M059J (cell line): ENCODE measurements around the gene DARS1. TPM values are rescaled to one million over a fixed set of nuclear protein-coding genes. Genes with fewer than 3 reads are reported as not detected.

Experiments
- DNase-seq: peaks from one replicate; pipeline ENCODE4 v3.0.0-alpha.2; 2012; ENCODE audit warnings: low read depth
- total RNA-seq: library from RNA; depleted of rRNA; stranded (reverse); fragments of >200 nt; shearing (Covaris generic); gene quantifications from 2 replicates; pipeline ENCODE4 v1.2.3, GENCODE V29; 2014; rRNA removed

Gene DARS1
- 141 and 143 TPM in 2 replicates for total RNA-seq

- DNase-seq: peak; percentile 93
Measured at GRCh38 chr2:135985018-135985825, at the start of gene DARS1. DARS1 (minus strand) TSS chr2:135985626; CDS start chr2:135985468, 158 bp downstream.

- no peak for DNase-seq
Measured at GRCh38 chr2:136034629-136035028, 49.2 kb upstream of the DARS1 start.

- no peak for DNase-seq
Measured at GRCh38 chr2:136032817-136033535, 47.5 kb upstream of the DARS1 start.

GRCh38 chr2:136032192-136032591, 46.8 kb upstream of the DARS1 start:
- DNase-seq: no peak

- no peak for DNase-seq
Measured at GRCh38 chr2:136031711-136032110, 46.3 kb upstream of the DARS1 start.

- DNase-seq: no peak
Measured at GRCh38 chr2:136030406-136030805, 45.0 kb upstream of the DARS1 start.

GRCh38 chr2:136029149-136029548, 43.7 kb upstream of the DARS1 start:
- DNase-seq: no peak

- DNase-seq: no peak
Measured at GRCh38 chr2:136028001-136028400, 42.6 kb upstream of the DARS1 start.

- DNase-seq: no peak
Measured at GRCh38 chr2:136027112-136027511, 41.7 kb upstream of the DARS1 start.

GRCh38 chr2:136025057-136025973, 39.9 kb upstream of the DARS1 start:
- peak; percentile 66 for DNase-seq

- DNase-seq: no peak
Measured at GRCh38 chr2:136024616-136025015, 39.2 kb upstream of the DARS1 start.

- DNase-seq: no peak
Measured at GRCh38 chr2:136024185-136024584, 38.8 kb upstream of the DARS1 start.

- DNase-seq: no peak
Measured at GRCh38 chr2:136023416-136023815, 38.0 kb upstream of the DARS1 start.

- DNase-seq: no peak
Measured at GRCh38 chr2:136022396-136023146, 37.1 kb upstream of the DARS1 start.

GRCh38 chr2:136021976-136022375, 36.5 kb upstream of the DARS1 start:
- DNase-seq: no peak

GRCh38 chr2:136021406-136021805, 36.0 kb upstream of the DARS1 start:
- DNase-seq: no peak

GRCh38 chr2:136020831-136021230, 35.4 kb upstream of the DARS1 start:
- no peak for DNase-seq

GRCh38 chr2:136019825-136020224, 34.4 kb upstream of the DARS1 start:
- DNase-seq: no peak

- DNase-seq: no peak
Measured at GRCh38 chr2:136019306-136019705, 33.9 kb upstream of the DARS1 start.

GRCh38 chr2:136017786-136018185, 32.4 kb upstream of the DARS1 start:
- DNase-seq: no peak

GRCh38 chr2:136016836-136017235, 31.4 kb upstream of the DARS1 start:
- no peak for DNase-seq
